Fibroblast of pulmonary artery (primary cell): ENCODE measurements around the gene B3GALT5.

Experiments
- DNase-seq: peaks from one replicate; pipeline ENCODE4 v3.0.0-alpha.2; 2010; ENCODE audit warnings: low read depth
- H3K4me3 ChIP-seq: replicated peaks from 2 replicates; pipeline ENCODE4 v1.5.1; 2011; ENCODE audit warnings: low read depth, mild to moderate bottlenecking, control low read depth, low read length, moderate library complexity
- CTCF ChIP-seq: IDR thresholded peaks from 2 replicates; pipeline ENCODE4 v1.5.1; 2011; ENCODE audit warnings: mild to moderate bottlenecking, control low read depth, low read length, inconsistent platforms; ENCODE audit errors: missing control alignments

B3GALT5 gene

GRCh38 chr21:39634507-39634906 lies 21.8 kb downstream of the B3GALT5 start:
- H3K4me3 ChIP-seq = no peak overlapping the region
- no peak for TF ChIP-seq CTCF
- no peak for DNase-seq

GRCh38 chr21:39637197-39637970 lies 24.6 kb downstream of the B3GALT5 start:
- H3K4me3 ChIP-seq = no peak overlapping the region
- TF ChIP-seq CTCF = no peak
- no peak for DNase-seq

GRCh38 chr21:39637971-39638240 lies 25.2 kb downstream of the B3GALT5 start:
- TF ChIP-seq CTCF = no peak
- no peak for DNase-seq
- no peak overlapping the region for H3K4me3 ChIP-seq

- no peak overlapping the region for H3K4me3 ChIP-seq
- no peak for TF ChIP-seq CTCF
- no peak for DNase-seq
These were observed 25.5 kb downstream of the B3GALT5 start for GRCh38 chr21:39638281-39638680.

- no peak overlapping the region for H3K4me3 ChIP-seq
- TF ChIP-seq CTCF = no peak
- no peak for DNase-seq
These were observed 28.0 kb downstream of the B3GALT5 start for GRCh38 chr21:39640754-39641153.

- TF ChIP-seq CTCF = no peak
- no peak for DNase-seq
- H3K4me3 ChIP-seq = no peak overlapping the region
These were observed 29.2 kb downstream of the B3GALT5 start for GRCh38 chr21:39641827-39642450.

- TF ChIP-seq CTCF = no peak
- no peak for DNase-seq
- no peak overlapping the region for H3K4me3 ChIP-seq
These were observed 31.4 kb downstream of the B3GALT5 start for GRCh38 chr21:39644062-39644560.
